H9 (cell line): ENCODE results near the gene TBCK. TPM values are rescaled to one million over a fixed set of nuclear protein-coding genes. Genes with fewer than 3 reads are reported as not detected.

Experiments
- DNase-seq: peaks from one replicate; pipeline ENCODE4 v3.0.0-alpha.2; 2017
- H2AFZ ChIP-seq: one replicate; pipeline ENCODE4 v1.6.1; 2013; ENCODE audit warnings: mild to moderate bottlenecking, low read length, control low read depth, moderate library complexity
- H2AK5ac ChIP-seq: 2 replicates; pipeline ENCODE4 v1.6.1; 2013; ENCODE audit warnings: low read length, control low read depth, mixed read lengths; ENCODE audit not compliant: insufficient read length
- H2BK120ac ChIP-seq: one replicate; pipeline ENCODE4 v1.6.1; 2013; ENCODE audit warnings: low read depth, mild to moderate bottlenecking, low read length, control low read depth, inconsistent platforms; ENCODE audit not compliant: poor library complexity, severe bottlenecking
- H2BK12ac ChIP-seq: 2 replicates; pipeline ENCODE4 v1.6.1; 2013; ENCODE audit warnings: low read length, control low read depth, mixed read lengths, low read depth; ENCODE audit not compliant: insufficient read length
- H2BK15ac ChIP-seq: 2 replicates; pipeline ENCODE4 v1.6.1; 2013; ENCODE audit warnings: low read depth, low read length, control low read depth
- H2BK20ac ChIP-seq: one replicate; pipeline ENCODE4 v1.6.1; 2013; ENCODE audit warnings: low read depth, mild to moderate bottlenecking, low read length, control low read depth, inconsistent platforms; ENCODE audit not compliant: poor library complexity, severe bottlenecking
- H2BK5ac ChIP-seq: 2 replicates; pipeline ENCODE4 v1.6.1; 2013; ENCODE audit warnings: low read length, control low read depth, mixed read lengths; ENCODE audit not compliant: insufficient read length
- H3K14ac ChIP-seq: 2 replicates; pipeline ENCODE4 v1.6.1; 2013; ENCODE audit warnings: low read length, control low read depth; ENCODE audit not compliant: insufficient read depth
- H3K18ac ChIP-seq: 2 replicates; pipeline ENCODE4 v1.6.1; 2013; ENCODE audit warnings: low read depth, mild to moderate bottlenecking, mixed read lengths, low read length, control low read depth; ENCODE audit not compliant: insufficient read length
- H3K23ac ChIP-seq: 2 replicates; pipeline ENCODE4 v1.6.1; 2013; ENCODE audit warnings: low read length, control low read depth, mixed read lengths, low read depth; ENCODE audit not compliant: insufficient read length
- H3K23me2 ChIP-seq: 2 replicates; pipeline ENCODE4 v1.6.1; 2013; ENCODE audit warnings: low read depth, mild to moderate bottlenecking, mixed read lengths, low read length, control low read depth; ENCODE audit not compliant: insufficient read length, poor library complexity, severe bottlenecking
- H3K27ac ChIP-seq: 2 replicates; pipeline ENCODE4 v1.5.1; 2013; ENCODE audit warnings: low read length, control low read depth, mixed read lengths, low read depth; ENCODE audit not compliant: insufficient read length
- H3K27me3 ChIP-seq: 2 replicates; pipeline ENCODE4 v1.6.1; 2013; ENCODE audit warnings: low read length, control low read depth, inconsistent platforms; ENCODE audit not compliant: insufficient read depth
- H3K4ac ChIP-seq: 2 replicates; pipeline ENCODE4 v1.6.1; 2013; ENCODE audit warnings: low read depth, mild to moderate bottlenecking, control low read depth, inconsistent platforms, low read length, moderate library complexity
- H3K4me1 ChIP-seq: 2 replicates; pipeline ENCODE4 v1.6.1; 2013; ENCODE audit warnings: low read length, control low read depth, inconsistent platforms; ENCODE audit not compliant: insufficient read depth
- H3K4me2 ChIP-seq: 2 replicates; pipeline ENCODE4 v1.6.1; 2013; ENCODE audit warnings: low read length, control low read depth, mixed read lengths; ENCODE audit not compliant: insufficient read length, insufficient read depth
- H3K56ac ChIP-seq: 2 replicates; pipeline ENCODE4 v1.6.1; 2013; ENCODE audit warnings: low read depth, mild to moderate bottlenecking, mixed read lengths, low read length, control low read depth; ENCODE audit not compliant: insufficient read length
- H3K79me1 ChIP-seq: 2 replicates; pipeline ENCODE4 v1.6.1; 2013; ENCODE audit warnings: low read depth, mild to moderate bottlenecking, moderate library complexity, low read length, control low read depth, inconsistent platforms; ENCODE audit not compliant: insufficient read depth, poor library complexity, severe bottlenecking
- H3K79me2 ChIP-seq: 2 replicates; pipeline ENCODE4 v1.6.1; 2013; ENCODE audit warnings: low read length, control low read depth, inconsistent platforms; ENCODE audit not compliant: insufficient read depth
- H3K9ac ChIP-seq: 2 replicates; pipeline ENCODE4 v1.6.1; 2013; ENCODE audit warnings: low read length, control low read depth, mixed read lengths; ENCODE audit not compliant: insufficient read length; ENCODE audit errors: extremely low read depth
- H3K9me3 ChIP-seq: one replicate; pipeline ENCODE4 v1.6.1; 2013; ENCODE audit warnings: low read depth, low read length, inconsistent platforms; ENCODE audit not compliant: control insufficient read depth
- H3T11ph ChIP-seq: one replicate; pipeline ENCODE4 v1.6.1; 2013; ENCODE audit warnings: mild to moderate bottlenecking, low read length, control low read depth, inconsistent platforms
- H4K20me1 ChIP-seq: one replicate; pipeline ENCODE4 v1.6.1; 2013; ENCODE audit not compliant: control insufficient read depth, insufficient read length, insufficient read depth
- H4K5ac ChIP-seq: 2 replicates; pipeline ENCODE4 v1.6.1; 2013; ENCODE audit warnings: low read depth, mild to moderate bottlenecking, mixed read lengths, low read length, control low read depth; ENCODE audit not compliant: insufficient read length
- H4K8ac ChIP-seq: replicated peaks from 2 replicates; pipeline ENCODE4 v1.6.1; 2013; ENCODE audit warnings: low read length, control low read depth, mixed read lengths, low read depth; ENCODE audit not compliant: insufficient read length
- H4K91ac ChIP-seq: 2 replicates; pipeline ENCODE4 v1.6.1; 2013; ENCODE audit warnings: low read depth, mild to moderate bottlenecking, moderate library complexity, mixed read lengths, low read length, control low read depth; ENCODE audit not compliant: insufficient read length
- H3K27ac Mint-ChIP-seq, 3 experiments: 2 replicates in 2 of 3; 3 replicates in 1 of 3; pipeline ENCODE4 v1.8.0; 2020 to 2021; ENCODE audit warnings: mixed read lengths in 3 of 3, mild to moderate bottlenecking in 1 of 3, moderate library complexity in 1 of 3
- H3K27me3 Mint-ChIP-seq: 2 replicates; pipeline ENCODE4 v1.8.0; 2021; ENCODE audit warnings: low read depth, mild to moderate bottlenecking, moderate library complexity, mixed read lengths
- H3K36me3 Mint-ChIP-seq, 3 experiments: 2 replicates in 2 of 3; 3 replicates in 1 of 3; pipeline ENCODE4 v1.8.0; 2020 to 2021; ENCODE audit warnings: low read depth in 3 of 3, mixed read lengths in 3 of 3; ENCODE audit not compliant: insufficient read depth in 1 of 3
- H3K4me1 Mint-ChIP-seq, 2 experiments: 2 replicates each; pipeline ENCODE4 v1.8.0; 2020; ENCODE audit warnings: mixed read lengths in 2 of 2
- H3K4me3 Mint-ChIP-seq, 2 experiments: 2 replicates in 1 of 2; 3 replicates in 1 of 2; pipeline ENCODE4 v1.8.0; 2020 to 2021; ENCODE audit warnings: mild to moderate bottlenecking in 2 of 2, mixed read lengths in 2 of 2, moderate library complexity in 1 of 2
- H3K9me3 Mint-ChIP-seq, 2 experiments: 2 replicates in 1 of 2; 3 replicates in 1 of 2; pipeline ENCODE4 v1.8.0; 2020; ENCODE audit warnings: mild to moderate bottlenecking in 2 of 2, mixed read lengths in 2 of 2, moderate library complexity in 1 of 2
- CTCF ChIP-seq: fragments of 200-600 bp; sonication (generic); conservative IDR thresholded peaks from 3 replicates; pipeline ENCODE4 v1.8.0; 2021; ENCODE audit warnings: antibody characterized with exemption, mild to moderate bottlenecking
- WGBS: extraction: QIAGEN DNeasy Blood & Tissue Kit; methylation state at CpG from one replicate; pipeline ENCODE4 v1.1.7; 2013; ENCODE audit warnings: missing lambda C conversion rate, low lambda C conversion rate, mixed read lengths; ENCODE audit not compliant: insufficient read length; ENCODE audit errors: extremely low coverage; 5-methylcytosine and 5-hydroxymethylcytosine counted together
- total RNA-seq: library from RNA; stranded (reverse); gene quantifications from 2 replicates; pipeline ENCODE4 v1.2.1, GENCODE V29; 2021

The TBCK gene
- total RNA-seq, 1 experiment from 2014 or later = 22.1 TPM

GRCh38 chr4:106051514-106051913, 264.5 kb downstream of the TBCK start:
- TF ChIP-seq CTCF = no peak
- no peak overlapping the region for H3K4me3 Mint-ChIP-seq
- H3K36me3 Mint-ChIP-seq = no peaks in the 10 kb centered on the region; a peak in 1 of 7 replicates
- H3T11ph ChIP-seq = no peak overlapping the region
- no peaks in the 10 kb centered on the region for H3K79me2 ChIP-seq
- no peak overlapping the region for H3K4me2 ChIP-seq
- no peak overlapping the region for H4K8ac ChIP-seq
- H3K27ac ChIP-seq = no peak overlapping the region
- no peak overlapping the region for H4K5ac ChIP-seq
- H3K18ac ChIP-seq = no peak overlapping the region
- H3K9ac ChIP-seq = no peak overlapping the region
- H3K27me3 ChIP-seq = no peaks in the 10 kb centered on the region
- no CpG with 5 or more reads among the region's 1 CpG for WGBS
- H3K27me3 Mint-ChIP-seq = no peaks in the 10 kb centered on the region
- no peak overlapping the region for H3K4ac ChIP-seq
- H2BK20ac ChIP-seq = no peak overlapping the region
- H3K23me2 ChIP-seq = no peaks in the 10 kb centered on the region
- H3K14ac ChIP-seq = no peak overlapping the region
- H3K23ac ChIP-seq = no peak overlapping the region
- no peak overlapping the region for H2AFZ ChIP-seq
- no peaks in the 10 kb centered on the region for H3K9me3 ChIP-seq
- no peak overlapping the region for H3K56ac ChIP-seq
- no peak overlapping the region for H2BK5ac ChIP-seq
- no peak overlapping the region for H4K91ac ChIP-seq
- H3K4me1 ChIP-seq = no peaks in the 10 kb centered on the region
- H3K79me1 ChIP-seq = no peaks in the 10 kb centered on the region
- H2BK120ac ChIP-seq = no peak overlapping the region
- H3K27ac Mint-ChIP-seq = no peak overlapping the region
- no peak for DNase-seq
- no peaks in the 10 kb centered on the region for H3K9me3 Mint-ChIP-seq
- H4K20me1 ChIP-seq = no peaks in the 10 kb centered on the region
- H2AK5ac ChIP-seq = no peak overlapping the region
- H2BK15ac ChIP-seq = no peak overlapping the region
- H2BK12ac ChIP-seq = no peak overlapping the region
- peaks cover 5 to 8% of the 10 kb centered on the region in 2 experiments for H3K4me1 Mint-ChIP-seq
